Measurements from ENCODE around the gene MED27. TPM values are rescaled to one million over a fixed set of nuclear protein-coding genes. Genes with fewer than 3 reads are reported as not detected.
A peak's percentile ranks its signal among the peaks of the same experiment; 100 is the strongest.

The MED27 gene
- total RNA-seq, 1 donor: 25.7 TPM

GRCh38 chr9:131814707-131815106 is 265.0 kb downstream of the MED27 start:
- TF ChIP-seq CTCF (IDR thresholded peaks at IDR 0.05; ENCODE audit: extremely low read depth, low read depth, low read length): no peak
- no peaks in the 10 kb centered on the region for H3K9me3 ChIP-seq (ENCODE audit: low read depth, low read length)
- no peak overlapping the region for H3K4me3 ChIP-seq (ENCODE audit: insufficient read depth, low read length)
- H3K4me1 ChIP-seq (ENCODE audit: insufficient read depth, low read length): no peaks in the 10 kb centered on the region
- no peaks in the 10 kb centered on the region for H3K79me2 ChIP-seq (ENCODE audit: insufficient read depth, low read length)
- H3K36me3 ChIP-seq (ENCODE audit: insufficient read depth, low read length): no peaks in the 10 kb centered on the region
- H3K27me3 ChIP-seq (ENCODE audit: insufficient read depth, low read length): peaks cover 38% of the 10 kb centered on the region
- H4K20me1 ChIP-seq (ENCODE audit: insufficient read depth, low read length): no peaks in the 10 kb centered on the region
- no peak overlapping the region for H3K27ac ChIP-seq (ENCODE audit: low read depth, low read length)
- no peak overlapping the region for H3K4me2 ChIP-seq (ENCODE audit: insufficient read depth, low read length)
- peak; percentile 35 for DNase-seq (ENCODE audit: insufficient read length, low spot score, missing footprints)
- no peak overlapping the region for H2AFZ ChIP-seq (ENCODE audit: low read length)

- TF ChIP-seq CTCF (IDR thresholded peaks at IDR 0.05; ENCODE audit: extremely low read depth, low read depth, low read length): no peak
- no peaks in the 10 kb centered on the region for H3K79me2 ChIP-seq (ENCODE audit: insufficient read depth, low read length)
- no peak overlapping the region for H3K27ac ChIP-seq (ENCODE audit: low read depth, low read length)
- peaks cover 39% of the 10 kb centered on the region for H3K27me3 ChIP-seq (ENCODE audit: insufficient read depth, low read length)
- peak; percentile 88 for DNase-seq (ENCODE audit: insufficient read length, low spot score, missing footprints)
- H3K4me3 ChIP-seq (ENCODE audit: insufficient read depth, low read length): no peak overlapping the region
- H3K4me2 ChIP-seq (ENCODE audit: insufficient read depth, low read length): no peak overlapping the region
- H4K20me1 ChIP-seq (ENCODE audit: insufficient read depth, low read length): no peaks in the 10 kb centered on the region
- H3K36me3 ChIP-seq (ENCODE audit: insufficient read depth, low read length): no peaks in the 10 kb centered on the region
- no peak overlapping the region for H2AFZ ChIP-seq (ENCODE audit: low read length)
- H3K4me1 ChIP-seq (ENCODE audit: insufficient read depth, low read length): no peaks in the 10 kb centered on the region
- H3K9me3 ChIP-seq (ENCODE audit: low read depth, low read length): no peaks in the 10 kb centered on the region
These were observed 266.6 kb downstream of the MED27 start for GRCh38 chr9:131813116-131813515.

- H3K4me1 ChIP-seq (ENCODE audit: insufficient read depth, low read length): no peaks in the 10 kb centered on the region
- H4K20me1 ChIP-seq (ENCODE audit: insufficient read depth, low read length): no peaks in the 10 kb centered on the region
- DNase-seq (ENCODE audit: insufficient read length, low spot score, missing footprints): peak; percentile 50
- H3K9me3 ChIP-seq (ENCODE audit: low read depth, low read length): no peaks in the 10 kb centered on the region
- H3K4me3 ChIP-seq (ENCODE audit: insufficient read depth, low read length): no peak overlapping the region
- no peak overlapping the region for H3K4me2 ChIP-seq (ENCODE audit: insufficient read depth, low read length)
- H2AFZ ChIP-seq (ENCODE audit: low read length): no peak overlapping the region
- no peak overlapping the region for H3K27ac ChIP-seq (ENCODE audit: low read depth, low read length)
- H3K27me3 ChIP-seq (ENCODE audit: insufficient read depth, low read length): peaks cover 45% of the 10 kb centered on the region
- H3K36me3 ChIP-seq (ENCODE audit: insufficient read depth, low read length): no peaks in the 10 kb centered on the region
- no peak for TF ChIP-seq CTCF (IDR thresholded peaks at IDR 0.05; ENCODE audit: extremely low read depth, low read depth, low read length)
- no peaks in the 10 kb centered on the region for H3K79me2 ChIP-seq (ENCODE audit: insufficient read depth, low read length)
These were observed 267.4 kb downstream of the MED27 start for GRCh38 chr9:131812116-131812790.

DNA sequence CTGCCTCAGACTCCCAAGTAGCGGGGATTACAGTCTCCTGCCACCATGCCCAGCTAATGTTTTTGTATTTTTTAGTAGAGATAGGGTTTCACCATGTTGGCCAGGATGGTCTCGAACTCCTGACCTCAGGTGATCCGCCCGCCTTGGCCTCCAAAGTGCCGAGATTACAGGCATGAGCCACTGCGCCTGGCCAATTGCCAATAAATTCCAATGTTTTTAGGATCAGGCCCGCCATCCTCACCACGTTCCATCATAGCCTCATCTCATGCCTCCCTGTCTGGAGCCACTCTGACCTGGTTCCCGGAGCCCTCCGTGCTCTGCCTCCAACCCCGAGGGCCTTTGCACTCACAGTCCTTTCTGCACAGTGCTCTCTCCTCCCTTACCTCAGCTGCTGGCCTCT is 268.3 kb downstream of the MED27 start:
- no peak for TF ChIP-seq CTCF (IDR thresholded peaks at IDR 0.05; ENCODE audit: extremely low read depth, low read depth, low read length)
- no peaks in the 10 kb centered on the region for H3K79me2 ChIP-seq (ENCODE audit: insufficient read depth, low read length)
- H3K27me3 ChIP-seq (ENCODE audit: insufficient read depth, low read length): peaks cover 44% of the 10 kb centered on the region
- H4K20me1 ChIP-seq (ENCODE audit: insufficient read depth, low read length): no peaks in the 10 kb centered on the region
- no peaks in the 10 kb centered on the region for H3K4me1 ChIP-seq (ENCODE audit: insufficient read depth, low read length)
- H2AFZ ChIP-seq (ENCODE audit: low read length): no peak overlapping the region
- no peaks in the 10 kb centered on the region for H3K9me3 ChIP-seq (ENCODE audit: low read depth, low read length)
- no peak for DNase-seq (ENCODE audit: insufficient read length, low spot score, missing footprints)
- H3K4me3 ChIP-seq (ENCODE audit: insufficient read depth, low read length): no peak overlapping the region
- H3K4me2 ChIP-seq (ENCODE audit: insufficient read depth, low read length): no peak overlapping the region
- no peak overlapping the region for H3K27ac ChIP-seq (ENCODE audit: low read depth, low read length)
- H3K36me3 ChIP-seq (ENCODE audit: insufficient read depth, low read length): no peaks in the 10 kb centered on the region
